Cardiac fibroblast (primary cell): Measurements from ENCODE around the gene MTF1.

Source experiments
- DNase-seq, 2 donors: peaks; one replicate each; pipeline versions ENCODE4 v3.0.0 to v3.0.0-alpha.2; 2010; ENCODE audit warnings: low read depth in 2 of 2
- H3K4me3 ChIP-seq, 2 donors: replicated peaks in 1 of 2; 1 replicate in 1 of 2; 2 replicates in 1 of 2; pipeline ENCODE4 v1.5.1; 2011; ENCODE audit warnings: low read depth in 2 of 2, low read length in 2 of 2, mild to moderate bottlenecking in 2 of 2, moderate library complexity in 1 of 2
- CTCF ChIP-seq: IDR thresholded peaks from one replicate; pipeline ENCODE4 v1.5.1; 2011; ENCODE audit warnings: low read depth, mild to moderate bottlenecking, low read length, inconsistent platforms

The MTF1 gene

GRCh38 chr1:37822906-37823815 lies 36.2 kb downstream of the MTF1 start:
- DNase-seq: peak in 1 of 2 donors; percentile 58
- TF ChIP-seq CTCF: no peak
- H3K4me3 ChIP-seq: no peak overlapping the region

GRCh38 chr1:37821481-37821880 lies 37.9 kb downstream of the MTF1 start:
- no peak for DNase-seq
- TF ChIP-seq CTCF: no peak
- H3K4me3 ChIP-seq: no peak overlapping the region

GRCh38 chr1:37817481-37817880 lies 41.9 kb downstream of the MTF1 start:
- no peak overlapping the region for H3K4me3 ChIP-seq
- peak in 1 of 2 donors; percentile 30 for DNase-seq
- TF ChIP-seq CTCF: no peak

- no peak for DNase-seq
- no peak for TF ChIP-seq CTCF
- no peak overlapping the region for H3K4me3 ChIP-seq
These were observed 45.1 kb downstream of the MTF1 start for GRCh38 chr1:37814252-37814651.

GRCh38 chr1:37813529-37814145 lies 45.8 kb downstream of the MTF1 start:
- DNase-seq: no peak
- no peak for TF ChIP-seq CTCF
- no peak overlapping the region for H3K4me3 ChIP-seq

- peak; percentile 87 to 89 for DNase-seq
- no peak overlapping the region for H3K4me3 ChIP-seq
- TF ChIP-seq CTCF: peak; percentile 97
These were observed 48.3 kb downstream of the MTF1 start for GRCh38 chr1:37811027-37811655.
